K562 (cell line): Measurements from ENCODE around the gene CCM2. TPM values are rescaled to one million over a fixed set of nuclear protein-coding genes. Genes with fewer than 3 reads are reported as not detected.

Source experiments
- CTCF ChIP-seq, 3 experiments: IDR thresholded peaks in 2 of 3; conservative IDR thresholded peaks in 1 of 3; 2 replicates each; pipeline ENCODE4 v1.5.1; 2011 to 2012; ENCODE audit warnings: low read length in 3 of 3, mild to moderate bottlenecking in 3 of 3, control low read depth in 2 of 3, improper control_type of control experiment in 1 of 3, inconsistent platforms in 1 of 3, low read depth in 1 of 3, mixed read lengths in 1 of 3, moderate library complexity in 1 of 3; ENCODE audit not compliant: insufficient read depth in 2 of 3
- CUX1 ChIP-seq: fragments of 200-800 bp; sonication (Bioruptor generic); IDR thresholded peaks from 2 replicates; pipeline ENCODE4 v1.6.1; 2016; ENCODE audit warnings: missing genetic modification characterization, missing compliant biosample characterization
- DIDO1 ChIP-seq: fragments of 450-650 bp; IDR thresholded peaks from 2 replicates; pipeline ENCODE4 v1.6.1; 2016; ENCODE audit warnings: low read depth, missing biosample characterization, missing genetic modification characterization
- NR1H2 ChIP-seq: sonication (generic); formaldehyde crosslinking; IDR thresholded peaks from 2 replicates; pipeline ENCODE4 v1.4.0; 2020; ENCODE audit warnings: mild to moderate bottlenecking, missing genetic modification reagents
- POLR3A ChIP-seq: IDR thresholded peaks from 2 replicates; pipeline ENCODE4 v1.6.1; 2011; ENCODE audit warnings: borderline replicate concordance, mild to moderate bottlenecking, moderate library complexity; ENCODE audit not compliant: insufficient read length, insufficient read depth; ENCODE audit errors: extremely low read depth
- RBM17 ChIP-seq: fragments of 200-400 bp; formaldehyde crosslinking; IDR thresholded peaks from 2 replicates; pipeline ENCODE4 v1.6.1; 2017; ENCODE audit warnings: low read depth, mild to moderate bottlenecking, low read length, borderline replicate concordance
- SRSF9 ChIP-seq: fragments of 200-400 bp; formaldehyde crosslinking; IDR thresholded peaks from 2 replicates; pipeline ENCODE4 v1.6.1; 2017; ENCODE audit warnings: low read depth, low read length, borderline replicate concordance
- TBL1XR1 ChIP-seq, 2 experiments: IDR thresholded peaks; 2 replicates each; pipeline ENCODE4 v1.6.1; 2012; ENCODE audit warnings: improper control_type of control experiment in 2 of 2, low read length in 2 of 2, mild to moderate bottlenecking in 1 of 2
- ZBTB5 ChIP-seq: fragments of 450-650 bp; IDR thresholded peaks from 2 replicates; pipeline ENCODE4 v1.6.1; 2017; ENCODE audit warnings: antibody characterized with exemption
- ZFP91 ChIP-seq: sonication (generic); formaldehyde crosslinking; IDR thresholded peaks from 2 replicates; pipeline ENCODE4 v1.8.0; 2022; ENCODE audit warnings: mild to moderate bottlenecking, missing genetic modification reagents
- ZNF140 ChIP-seq: fragments of 250-450 bp; sonication (Bioruptor Pico); IDR thresholded peaks from 2 replicates; pipeline ENCODE4 v1.8.0; 2021; ENCODE audit warnings: moderate library complexity, mild to moderate bottlenecking, inconsistent platforms
- ZNF316 ChIP-seq: fragments of 450-650 bp; IDR thresholded peaks from 2 replicates; pipeline ENCODE4 v1.6.1; 2016
- ZNF740 ChIP-seq, 3 experiments: fragments of 200-800 bp in 1 of 3; sonication (Bioruptor generic) in 1 of 3; sonication (generic) in 1 of 3; formaldehyde crosslinking in 1 of 3; IDR thresholded peaks; 2 replicates each; pipeline versions ENCODE4 v1.6.1 to v1.8.0; 2016 to 2022; ENCODE audit warnings: mild to moderate bottlenecking in 2 of 3, missing compliant biosample characterization in 2 of 3, missing genetic modification characterization in 2 of 3, missing genetic modification reagents in 1 of 3
- polyA plus RNA-seq, 8 experiments: library from polyadenylated mRNA; depleted of rRNA in 4 of 8; stranded (reverse) in 5 of 8; unstranded in 3 of 8; fragments of >200 nt; fragmentation: Nextera tagmentation in 2 of 8; fragmentation: Illumina TruSeq in 1 of 8; extraction: Ambion mirVana in 2 of 8; extraction: Trizol in 1 of 8; gene quantifications; 2 replicates each; pipeline versions ENCODE4 v1.2.1 to v1.2.3, GENCODE V29; 2011 to 2014; ENCODE audit warnings: inconsistent platforms in 1 of 8, missing spikeins in 1 of 8
- total RNA-seq, 7 experiments: library from RNA; depleted of rRNA in 6 of 7; stranded (reverse); fragments of >200 nt in 6 of 7; fragmentation: Illumina TruSeq in 2 of 7; extraction: Trizol in 2 of 7; gene quantifications; 2 replicates each; pipeline versions ENCODE4 v1.2.1 to v1.2.3, GENCODE V29; 2011 to 2021; ENCODE audit warnings: low replicate concordance in 1 of 7

CCM2 gene
- total and polyA plus RNA-seq, 9 of the 15 experiments (the other 6 are each of a cell fraction or from before 2014, with no cell fraction given): 0.41 to 38.6 (median 25.9) TPM

GRCh38 chr7:44986218-44987053 lies 13.6 kb upstream of the CCM2 start (continued):
- TF ChIP-seq CUX1 (no peak), NR1H2 (CRISPR knock-in tag) (no peak), SRSF9 (no peak), DIDO1 (no peak), ZNF740 (CRISPR knock-in tag; IDR thresholded peaks at IDR 0.05) (peak; percentile 35; the same call in 1 of the 2 replicates), ZNF740 (tag; IDR thresholded peaks at IDR 0.05) (no peak; a peak in 1 of 4 replicates), RBM17 (no peak), ZBTB5 (no peak), ZNF316 (peak; percentile 77), POLR3A (no peak), ZFP91 (CRISPR knock-in tag) (no peak), TBL1XR1 (IDR thresholded peaks at IDR 0.05; ENCODE audit: low read length in 2 of 2) (peak; percentile 41 to 48; a peak in 1 of 4 replicates), ZNF140 (CRISPR knock-in tag) (no peak), CTCF (IDR thresholded peaks at IDR 0.05 in 2 of 3, conservative IDR thresholded peaks at IDR 0.05 in 1 of 3; ENCODE audit: insufficient read depth in 2 of 3, low read depth in 1 of 3, low read length in 3 of 3) (no peak)
